ENCODE results near the gene CDH13.

- TF ChIP-seq CTCF (IDR thresholded peaks at IDR 0.05; ENCODE audit: low read depth, low read length), result no peak
- TF ChIP-seq EZH2phosphoT487 (IDR thresholded peaks at IDR 0.05; ENCODE audit: low read depth), result no peak
Observed at GRCh38 chr16:82701442-82701955, 74.7 kb downstream of the CDH13 start.

All from OCI-LY3 (cell line).